Keratinocyte (primary cell): Measurements from ENCODE around the gene SARS2. TPM values are rescaled to one million over a fixed set of nuclear protein-coding genes. Genes with fewer than 3 reads are reported as not detected.

ENCODE experiments used
- DNase-seq: peaks from one replicate; pipeline ENCODE4 v3.0.0-alpha.2; 2011; ENCODE audit warnings: low read depth, missing footprints, low spot score
- FAIRE-seq: peaks from 2 replicates; lab custom pipeline; 2011; peaks lifted over from hg19 to GRCh38; lab: Jason Lieb, UNC
- H2AFZ ChIP-seq: 2 replicates; pipeline ENCODE4 v1.6.0; 2012; ENCODE audit warnings: low read length, control low read depth, inconsistent platforms; ENCODE audit not compliant: control insufficient read depth
- H3K27ac ChIP-seq: 2 replicates; pipeline ENCODE4 v1.5.1; 2011; ENCODE audit warnings: low read length; ENCODE audit not compliant: control insufficient read depth, insufficient read depth
- H3K27me3 ChIP-seq: 3 replicates; pipeline ENCODE4 v1.6.0; 2011; ENCODE audit warnings: low read length; ENCODE audit not compliant: control insufficient read depth, insufficient read depth; ENCODE audit errors: extremely low read depth
- H3K36me3 ChIP-seq, 2 experiments: 2 replicates in 1 of 2; 3 replicates in 1 of 2; pipeline ENCODE4 v1.5.1; 2011; ENCODE audit warnings: low read length in 2 of 2, mild to moderate bottlenecking in 1 of 2; ENCODE audit not compliant: control insufficient read depth in 2 of 2, insufficient read depth in 2 of 2; ENCODE audit errors: extremely low read depth in 1 of 2
- H3K4me1 ChIP-seq: 3 replicates; pipeline ENCODE4 v1.5.1; 2011; ENCODE audit warnings: low read length; ENCODE audit not compliant: control insufficient read depth, insufficient read depth; ENCODE audit errors: extremely low read depth
- H3K4me2 ChIP-seq: 3 replicates; pipeline ENCODE4 v1.6.0; 2011; ENCODE audit warnings: low read depth, low read length; ENCODE audit not compliant: control insufficient read depth, insufficient read depth; ENCODE audit errors: extremely low read depth
- H3K4me3 ChIP-seq, 3 experiments: fragments of 200-600 bp in 1 of 3; sonication (generic) in 1 of 3; 2 replicates in 2 of 3; 3 replicates in 1 of 3; pipeline ENCODE4 v1.5.1; 2011 to 2016; ENCODE audit warnings: low read length in 3 of 3, mild to moderate bottlenecking in 3 of 3, control low read depth in 2 of 3, inconsistent platforms in 1 of 3, low read depth in 1 of 3, mixed read lengths in 1 of 3, mixed run types in 1 of 3, moderate library complexity in 1 of 3; ENCODE audit not compliant: control insufficient read depth in 2 of 3, insufficient read depth in 2 of 3; ENCODE audit errors: extremely low read depth in 1 of 3
- H3K79me2 ChIP-seq: 2 replicates; pipeline ENCODE4 v1.6.0; 2012; ENCODE audit warnings: low read length; ENCODE audit not compliant: control insufficient read depth, insufficient read depth
- H3K9ac ChIP-seq: 3 replicates; pipeline ENCODE4 v1.6.0; 2011; ENCODE audit warnings: low read length; ENCODE audit not compliant: control insufficient read depth, insufficient read depth; ENCODE audit errors: extremely low read depth
- H3K9me1 ChIP-seq: 3 replicates; pipeline ENCODE4 v1.6.0; 2011; ENCODE audit warnings: low read length; ENCODE audit not compliant: control insufficient read depth, insufficient read depth; ENCODE audit errors: extremely low read depth
- H3K9me3 ChIP-seq: 2 replicates; pipeline ENCODE4 v1.5.1; 2012; ENCODE audit warnings: low read depth, low read length; ENCODE audit not compliant: control insufficient read depth
- H4K20me1 ChIP-seq: 3 replicates; pipeline ENCODE4 v1.6.0; 2011; ENCODE audit warnings: low read length; ENCODE audit not compliant: control insufficient read depth, insufficient read depth; ENCODE audit errors: extremely low read depth
- CTCF ChIP-seq, 3 experiments: IDR thresholded peaks in 1 of 3; conservative IDR thresholded peaks in 1 of 3; optimal IDR thresholded peaks in 1 of 3; 2 replicates in 2 of 3; 3 replicates in 1 of 3; pipeline versions ENCODE3 to v1.5.1; 2011; ENCODE audit warnings: low read length in 3 of 3, mild to moderate bottlenecking in 3 of 3, moderate library complexity in 2 of 3, control low read depth in 1 of 3, inconsistent platforms in 1 of 3; ENCODE audit not compliant: insufficient read depth in 2 of 3; ENCODE audit errors: extremely low read depth in 1 of 3
- EZH2 ChIP-seq: IDR thresholded peaks from one replicate; pipeline ENCODE4 v1.6.1; 2012; ENCODE audit warnings: inconsistent platforms, mild to moderate bottlenecking, low read length, moderate library complexity
- dilution Hi-C: fragments of 300-500 bp; cut with MboI; formaldehyde crosslinking; loops from one replicate; pipeline ENCODE4 v1.7.0; 2020; ENCODE audit warnings: low sequenced_read_pairs; ENCODE audit not compliant: extremely low pct_ligation_motif_present
- polyA plus RNA-seq, 5 experiments: library from polyadenylated mRNA; depleted of rRNA in 3 of 5; stranded (reverse) in 3 of 5; stranded (forward) in 1 of 5; unstranded in 1 of 5; fragments of >200 nt; gene quantifications; 1 replicate in 1 of 5; 2 replicates in 3 of 5; 3 replicates in 1 of 5; pipeline versions ENCODE4 v1.2.1 to v1.2.3, GENCODE V29; 2011 to 2012; ENCODE audit warnings: missing spikeins in 2 of 5, low read depth in 1 of 5, low replicate concordance in 1 of 5

SARS2 gene
- polyA plus RNA-seq, 1 donor (not counting 4 experiments of a cell fraction or from before 2014, with no cell fraction given): 13.9 TPM

DNA sequence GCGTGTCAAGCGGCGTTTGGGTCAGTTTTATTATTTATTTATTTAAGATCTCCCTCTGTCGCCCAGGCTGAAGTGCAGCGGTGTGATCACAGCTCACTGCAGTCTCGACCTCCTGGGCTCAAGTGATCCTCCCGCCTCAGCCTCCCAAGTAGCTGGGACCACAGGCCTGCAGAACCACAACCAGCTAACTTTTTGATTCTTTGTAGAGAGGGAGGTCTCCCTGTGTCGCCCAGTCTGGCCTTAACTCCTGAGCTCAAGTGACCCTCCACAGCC, 894 bp upstream of the SARS2 start:
- Histone ChIP-seq H3K4me2 (peak overlapping the region; percentile 77), H3K36me3 (peaks cover 5 to 8% of the 10 kb centered on the region in 2 experiments), H3K27me3 (no peaks in the 10 kb centered on the region), H3K9ac (peak overlapping the region; percentile 96), H3K9me1 (no peaks in the 10 kb centered on the region), H3K4me3 (peak overlapping the region; percentile 80 to 83 (median 81)), H3K4me1 (peaks cover 15% of the 10 kb centered on the region), H3K79me2 (peaks cover 43% of the 10 kb centered on the region), H2AFZ (no peak overlapping the region), H3K27ac (peak overlapping the region; percentile 98), H3K9me3 (no peaks in the 10 kb centered on the region), H4K20me1 (no peaks in the 10 kb centered on the region)
- FAIRE-seq (no peak), DNase-seq (no peak)
- dilution Hi-C loops: no loop called here
- TF ChIP-seq CTCF (optimal IDR thresholded peaks at IDR 0.05 in 1 of 3, IDR thresholded peaks at IDR 0.05 in 1 of 3, conservative IDR thresholded peaks at IDR 0.05 in 1 of 3; ENCODE audit: extremely low read depth in 1 of 3, insufficient read depth in 2 of 3, low read length in 3 of 3) (no peak), EZH2 (no peak)

- H3K36me3 ChIP-seq: peaks cover 7 to 8% of the 10 kb centered on the region in 2 experiments
- peak within 1 kb of the TSS; percentile 80 to 83 (median 81) for H3K4me3 ChIP-seq
- no peaks in the 10 kb centered on the region for H3K27me3 ChIP-seq
- peak within 1 kb of the TSS; percentile 98 for H3K27ac ChIP-seq
- peaks cover 15% of the 10 kb centered on the region for H3K4me1 ChIP-seq
- no peak for TF ChIP-seq EZH2
- TF ChIP-seq CTCF (optimal IDR thresholded peaks at IDR 0.05 in 1 of 3, IDR thresholded peaks at IDR 0.05 in 1 of 3, conservative IDR thresholded peaks at IDR 0.05 in 1 of 3; ENCODE audit: extremely low read depth in 1 of 3, insufficient read depth in 2 of 3, low read length in 3 of 3): no peak
- H3K9ac ChIP-seq: peak within 1 kb of the TSS; percentile 96
- H3K9me1 ChIP-seq: no peaks in the 10 kb centered on the region
- DNase-seq: peak; percentile 98
- dilution Hi-C loops: no loop called here
- H2AFZ ChIP-seq: peak within 1 kb of the TSS; percentile 100
- peak; percentile 90 for FAIRE-seq
- peak within 1 kb of the TSS; percentile 90 for H3K4me2 ChIP-seq
- H3K79me2 ChIP-seq: peaks cover 43% of the 10 kb centered on the region
- no peaks in the 10 kb centered on the region for H4K20me1 ChIP-seq
- H3K9me3 ChIP-seq: no peaks in the 10 kb centered on the region
Observed at GRCh38 chr19:38930776-38931520, 385 bp upstream of the SARS2 start, which contains the start of gene MRPS12. MRPS12 (plus strand) TSS chr19:38930944; CDS start chr19:38931295, 351 bp downstream.
